ENCODE data around the gene PLCL1.

GRCh38 chr2:198137733-198138132, 333.3 kb downstream of the PLCL1 start:
- TF ChIP-seq CTCF (IDR thresholded peaks at IDR 0.05; ENCODE audit: low read length) (no peak), EZH2 (optimal IDR thresholded peaks at IDR 0.05; ENCODE audit: low read depth, low read length) (no peak)
